Stimulated activated CD8-positive, alpha-beta memory T cell treated with anti-CD3 and anti-CD28 coated beads, Interleukin-12 subunit alpha, Interleukin-12 subunit beta, amount 100 ng/mL, for 24 hours (primary cell): ENCODE measurements around the gene OBSCN.

Experiments
- DNase-seq: peaks from one replicate; pipeline ENCODE4 v3.0.0-alpha.2; 2020; ENCODE audit errors: extremely low read depth

OBSCN gene

DNA sequence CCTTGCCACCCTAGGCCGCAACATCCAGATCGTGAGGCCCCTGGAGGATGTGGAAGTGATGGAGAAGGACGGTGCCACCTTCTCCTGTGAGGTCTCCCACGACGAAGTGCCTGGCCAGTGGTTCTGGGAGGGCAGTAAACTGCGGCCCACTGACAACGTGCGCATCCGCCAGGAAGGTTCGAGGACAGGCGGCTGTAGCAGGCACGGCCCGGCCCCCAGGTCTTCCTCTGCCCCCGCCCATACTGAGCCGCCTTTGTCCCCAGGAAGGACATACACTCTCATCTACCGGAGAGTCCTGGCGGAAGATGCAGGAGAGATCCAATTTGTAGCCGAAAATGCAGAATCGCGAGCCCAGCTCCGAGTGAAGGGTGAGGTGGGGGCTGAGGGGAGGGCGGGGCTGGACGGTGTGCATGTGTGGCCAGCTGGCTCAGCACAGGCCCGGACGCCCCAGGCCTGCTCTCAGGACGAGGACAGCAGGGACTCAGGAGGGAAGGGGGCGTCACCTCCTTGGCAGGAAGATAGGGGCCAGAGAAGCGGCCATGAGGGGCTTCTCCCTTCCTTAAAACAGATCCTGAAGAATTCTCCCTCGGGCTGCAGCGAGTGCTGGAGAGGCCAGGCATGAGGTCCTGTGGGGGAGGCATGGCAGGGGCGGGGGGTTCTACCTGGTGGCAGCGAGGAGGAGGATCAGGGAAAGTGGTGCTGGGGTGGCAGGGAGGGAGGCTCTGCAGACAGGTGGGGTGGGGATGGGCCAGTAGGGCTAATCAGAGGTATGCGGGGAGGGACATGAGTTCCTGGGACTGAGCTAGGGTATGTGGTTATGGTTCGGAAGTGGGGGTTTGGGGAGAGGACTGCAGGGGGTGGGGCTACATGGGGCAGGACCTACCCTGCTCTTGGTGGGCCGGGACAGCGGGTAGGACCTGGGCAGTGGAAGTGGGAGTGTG, 69.9 kb downstream of the OBSCN start:
- DNase-seq = no peak

DNA sequence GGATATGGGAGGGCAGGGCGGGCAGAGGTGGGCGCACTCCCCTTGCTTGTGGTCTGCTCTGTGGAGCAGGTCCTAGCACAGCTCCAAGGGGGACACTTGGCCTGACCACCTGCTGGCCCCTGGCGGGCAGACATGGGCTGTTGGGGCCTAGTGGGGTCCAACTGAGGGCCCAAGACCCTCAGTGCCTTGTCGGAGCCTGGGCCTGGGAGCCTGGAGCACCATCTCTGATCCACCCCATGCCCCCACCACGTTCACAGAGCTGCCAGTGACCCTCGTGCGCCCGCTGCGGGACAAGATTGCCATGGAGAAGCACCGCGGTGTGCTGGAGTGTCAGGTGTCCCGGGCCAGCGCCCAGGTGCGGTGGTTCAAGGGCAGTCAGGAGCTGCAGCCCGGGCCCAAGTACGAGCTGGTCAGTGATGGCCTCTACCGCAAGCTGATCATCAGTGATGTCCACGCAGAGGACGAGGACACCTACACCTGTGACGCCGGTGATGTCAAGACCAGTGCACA, 70.6 kb downstream of the OBSCN start:
- no peak for DNase-seq

DNA sequence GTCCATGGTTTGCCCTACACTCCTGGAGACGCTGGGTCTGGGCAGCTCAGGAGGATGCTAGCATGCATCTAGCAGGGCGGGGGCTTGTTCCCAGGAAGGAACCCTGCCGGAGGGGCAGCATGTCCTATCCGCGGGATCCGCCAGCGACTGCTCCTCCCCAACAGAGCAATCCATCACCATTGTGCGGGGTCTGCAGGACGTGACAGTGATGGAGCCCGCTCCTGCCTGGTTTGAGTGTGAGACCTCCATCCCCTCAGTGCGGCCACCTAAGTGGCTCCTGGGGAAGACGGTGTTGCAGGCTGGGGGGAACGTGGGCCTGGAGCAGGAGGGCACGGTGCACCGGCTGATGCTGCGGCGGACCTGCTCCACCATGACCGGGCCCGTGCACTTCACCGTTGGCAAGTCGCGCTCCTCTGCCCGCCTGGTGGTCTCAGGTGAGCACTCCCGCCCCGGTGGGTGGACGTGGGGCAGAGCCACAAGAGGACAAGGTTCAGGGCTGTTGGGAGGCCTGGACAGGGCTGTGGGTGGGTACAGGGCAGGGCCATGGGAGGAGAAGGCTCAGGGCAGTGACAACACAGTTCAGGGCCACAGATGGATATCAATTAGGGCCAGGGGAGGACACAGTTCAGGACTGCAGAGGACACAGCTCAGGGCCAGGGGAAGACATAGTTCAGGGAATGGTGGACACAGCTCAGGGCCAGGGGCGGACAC, 71.3 kb downstream of the OBSCN start:
- no peak for DNase-seq

DNA sequence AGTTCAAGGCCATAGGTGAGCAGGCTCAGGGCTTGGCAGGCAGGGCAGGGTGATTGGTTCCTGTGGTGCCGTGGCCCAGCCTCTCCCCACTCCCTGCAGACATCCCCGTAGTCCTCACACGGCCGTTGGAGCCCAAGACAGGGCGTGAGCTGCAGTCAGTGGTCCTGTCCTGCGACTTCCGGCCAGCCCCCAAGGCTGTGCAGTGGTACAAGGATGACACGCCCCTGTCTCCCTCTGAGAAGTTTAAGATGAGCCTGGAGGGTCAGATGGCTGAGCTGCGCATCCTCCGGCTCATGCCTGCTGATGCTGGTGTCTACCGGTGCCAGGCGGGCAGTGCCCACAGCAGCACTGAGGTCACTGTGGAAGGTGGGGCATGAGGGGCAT, 71.9 kb downstream of the OBSCN start:
- no peak for DNase-seq

DNA sequence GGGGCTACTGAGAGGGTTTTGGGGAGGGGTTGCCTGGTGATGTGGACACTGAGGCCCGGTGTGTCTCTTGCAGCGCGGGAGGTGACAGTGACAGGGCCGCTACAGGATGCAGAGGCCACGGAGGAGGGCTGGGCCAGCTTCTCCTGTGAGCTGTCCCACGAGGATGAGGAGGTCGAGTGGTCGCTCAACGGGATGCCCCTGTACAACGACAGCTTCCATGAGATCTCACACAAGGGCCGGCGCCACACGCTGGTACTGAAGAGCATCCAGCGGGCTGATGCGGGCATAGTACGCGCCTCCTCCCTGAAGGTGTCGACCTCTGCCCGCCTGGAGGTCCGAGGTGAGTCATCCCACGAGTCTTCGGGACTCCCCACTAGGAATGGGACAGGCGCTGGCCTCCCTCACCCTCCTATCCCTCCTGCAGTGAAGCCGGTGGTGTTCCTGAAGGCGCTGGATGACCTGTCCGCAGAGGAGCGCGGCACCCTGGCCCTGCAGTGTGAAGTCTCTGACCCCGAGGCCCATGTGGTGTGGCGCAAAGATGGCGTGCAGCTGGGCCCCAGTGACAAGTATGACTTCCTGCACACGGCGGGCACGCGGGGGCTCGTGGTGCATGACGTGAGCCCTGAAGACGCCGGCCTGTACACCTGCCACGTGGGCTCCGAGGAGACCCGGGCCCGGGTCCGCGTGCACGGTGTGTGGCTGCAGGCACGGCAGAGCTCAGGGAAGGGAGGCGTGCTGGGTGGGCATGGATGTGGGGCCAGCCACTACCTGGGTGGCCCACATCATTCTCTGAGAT, 72.5 kb downstream of the OBSCN start:
- no peak for DNase-seq

DNA sequence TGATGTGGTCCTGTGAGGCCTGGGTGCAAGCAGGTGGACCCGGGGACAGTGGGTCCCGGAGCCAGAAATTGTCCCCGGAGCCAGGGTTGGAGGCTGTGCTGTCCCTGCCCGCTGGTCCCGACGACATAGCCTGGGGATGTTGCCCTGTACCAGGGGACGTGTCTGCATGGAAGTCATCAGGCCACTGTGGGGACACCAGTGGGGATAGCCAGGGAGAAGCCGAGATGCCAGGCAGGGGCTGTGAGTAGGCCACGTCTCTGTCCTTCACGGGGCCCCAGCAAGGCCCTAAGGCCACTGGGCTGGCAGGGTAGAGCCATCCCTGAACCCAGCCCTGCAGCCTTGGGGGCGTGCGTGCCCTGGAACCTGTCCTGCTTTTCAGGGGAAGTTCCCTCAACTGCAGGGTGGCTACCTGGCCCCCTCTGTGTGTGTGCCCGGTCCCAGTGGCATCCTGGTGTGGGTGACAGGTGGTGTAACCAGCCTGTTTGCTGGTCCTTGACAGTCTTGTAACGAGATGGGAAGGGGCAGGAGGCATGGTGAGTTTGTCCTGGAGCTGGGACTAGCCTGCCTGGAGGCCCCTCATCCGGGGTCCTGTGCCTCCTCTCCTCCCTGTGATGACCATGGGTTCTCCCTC, 73.2 kb downstream of the OBSCN start:
- DNase-seq = no peak

DNA sequence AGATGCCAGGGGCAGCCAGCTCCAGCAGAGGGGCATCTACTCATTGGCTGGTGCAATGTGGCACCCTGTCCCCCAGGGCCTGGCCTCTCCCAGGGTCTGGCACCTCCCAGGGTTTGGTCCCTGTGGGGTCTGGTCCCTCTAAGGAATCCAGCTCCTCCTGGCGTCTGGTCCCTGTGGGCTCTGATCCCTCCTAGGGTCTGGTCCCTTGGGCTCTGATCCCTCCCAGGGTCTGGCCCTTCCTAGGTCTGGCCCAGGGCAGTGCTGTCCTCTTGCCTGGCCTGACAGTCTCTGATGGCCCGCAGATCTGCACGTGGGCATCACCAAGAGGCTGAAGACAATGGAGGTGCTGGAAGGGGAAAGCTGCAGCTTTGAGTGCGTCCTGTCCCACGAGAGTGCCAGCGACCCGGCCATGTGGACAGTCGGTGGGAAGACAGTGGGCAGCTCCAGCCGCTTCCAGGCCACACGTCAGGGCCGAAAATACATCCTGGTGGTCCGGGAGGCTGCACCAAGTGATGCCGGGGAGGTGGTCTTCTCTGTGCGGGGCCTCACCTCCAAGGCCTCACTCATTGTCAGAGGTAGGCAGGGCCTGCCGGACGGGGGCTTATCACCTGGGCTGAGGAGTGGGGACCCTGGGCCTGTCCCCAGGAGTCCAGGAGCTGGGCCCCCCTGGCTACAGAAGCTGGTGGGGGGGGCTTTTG, 73.9 kb downstream of the OBSCN start:
- DNase-seq = no peak

DNA sequence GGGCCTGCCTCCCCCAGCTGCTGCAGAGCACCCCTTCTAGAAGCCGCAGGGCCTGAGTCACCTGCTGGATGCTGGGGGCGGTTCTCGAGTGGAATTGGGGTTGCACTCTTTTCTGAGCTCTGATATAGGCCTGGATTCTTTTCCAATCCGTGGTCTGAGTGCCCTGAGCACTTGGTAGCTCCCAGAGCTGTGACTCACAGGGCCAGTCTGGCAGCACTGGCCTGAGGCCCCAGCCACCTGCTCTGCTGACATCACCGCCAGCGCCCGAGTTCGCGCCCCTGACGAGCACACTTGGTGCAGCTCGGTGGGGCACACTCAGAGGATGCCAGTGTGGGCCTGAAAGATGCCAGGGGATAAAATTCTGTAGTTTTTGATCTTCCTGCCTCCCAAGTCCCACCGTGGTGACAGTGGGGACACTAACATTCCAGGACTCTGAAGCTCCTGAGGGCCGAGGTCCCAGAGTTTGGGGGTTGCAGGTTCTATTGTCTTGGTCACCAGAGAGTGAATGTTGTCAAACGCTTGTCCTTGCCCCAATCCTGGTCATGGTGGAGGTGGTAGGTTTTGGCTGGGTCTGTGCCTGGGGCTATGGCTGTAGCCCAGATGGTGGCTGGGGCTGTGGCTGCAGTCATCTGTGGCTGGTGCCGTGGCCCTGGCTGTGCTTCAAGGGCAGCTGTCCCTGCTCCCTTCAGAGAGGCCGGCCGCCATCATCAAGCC, 74.6 kb downstream of the OBSCN start:
- DNase-seq = no peak

DNA sequence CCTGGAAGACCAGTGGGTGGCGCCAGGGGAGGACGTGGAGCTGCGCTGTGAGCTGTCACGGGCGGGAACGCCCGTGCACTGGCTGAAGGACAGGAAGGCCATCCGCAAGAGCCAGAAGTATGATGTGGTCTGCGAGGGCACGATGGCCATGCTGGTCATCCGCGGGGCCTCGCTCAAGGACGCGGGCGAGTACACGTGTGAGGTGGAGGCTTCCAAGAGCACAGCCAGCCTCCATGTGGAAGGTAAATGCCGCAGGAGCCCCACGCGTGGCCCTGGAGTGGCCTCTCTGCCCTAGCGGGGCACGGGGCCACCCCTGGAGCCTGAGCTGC, 75.2 kb downstream of the OBSCN start:
- no peak for DNase-seq

DNA sequence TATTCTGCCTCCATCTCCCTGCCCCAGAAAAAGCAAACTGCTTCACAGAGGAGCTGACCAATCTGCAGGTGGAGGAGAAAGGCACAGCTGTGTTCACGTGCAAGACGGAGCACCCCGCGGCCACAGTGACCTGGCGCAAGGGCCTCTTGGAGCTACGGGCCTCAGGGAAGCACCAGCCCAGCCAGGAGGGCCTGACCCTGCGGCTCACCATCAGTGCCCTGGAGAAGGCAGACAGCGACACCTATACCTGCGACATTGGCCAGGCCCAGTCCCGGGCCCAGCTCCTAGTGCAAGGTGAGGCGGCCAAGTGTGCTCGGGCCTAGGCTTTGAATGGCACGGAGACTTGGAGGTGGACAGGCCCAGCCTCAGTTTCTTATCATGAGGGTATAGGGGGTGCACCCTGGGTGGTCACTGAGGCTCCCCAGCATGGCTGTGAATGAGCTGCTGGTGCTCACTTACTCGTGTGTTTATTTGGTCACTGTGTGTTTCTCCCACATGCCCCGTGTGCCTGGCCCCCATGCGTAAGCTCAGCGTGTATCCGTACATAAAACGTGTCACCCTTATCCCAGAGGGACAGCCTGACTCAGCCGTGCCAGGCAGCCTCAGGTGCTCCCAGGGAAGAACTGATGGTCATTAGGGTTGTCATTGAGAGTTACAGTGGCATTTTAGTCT, 75.8 kb downstream of the OBSCN start:
- no peak for DNase-seq

DNA sequence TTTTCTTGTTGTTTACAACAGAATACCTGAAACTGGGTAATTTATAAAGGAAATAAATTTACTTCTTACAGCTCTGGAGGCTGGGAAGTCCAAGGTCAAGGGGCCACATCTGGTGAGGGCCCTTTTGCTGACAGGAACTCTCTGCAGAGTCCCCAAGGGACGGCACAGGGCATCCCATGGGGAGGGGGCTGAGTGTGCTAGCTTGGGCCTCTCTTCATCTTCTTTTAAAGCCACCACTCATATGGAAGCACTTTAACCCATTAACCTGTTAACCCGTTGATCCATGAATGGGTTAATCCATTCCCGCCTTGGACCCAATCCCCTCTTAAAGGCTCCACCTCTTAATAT, 76.3 kb downstream of the OBSCN start:
- no peak for DNase-seq

DNA sequence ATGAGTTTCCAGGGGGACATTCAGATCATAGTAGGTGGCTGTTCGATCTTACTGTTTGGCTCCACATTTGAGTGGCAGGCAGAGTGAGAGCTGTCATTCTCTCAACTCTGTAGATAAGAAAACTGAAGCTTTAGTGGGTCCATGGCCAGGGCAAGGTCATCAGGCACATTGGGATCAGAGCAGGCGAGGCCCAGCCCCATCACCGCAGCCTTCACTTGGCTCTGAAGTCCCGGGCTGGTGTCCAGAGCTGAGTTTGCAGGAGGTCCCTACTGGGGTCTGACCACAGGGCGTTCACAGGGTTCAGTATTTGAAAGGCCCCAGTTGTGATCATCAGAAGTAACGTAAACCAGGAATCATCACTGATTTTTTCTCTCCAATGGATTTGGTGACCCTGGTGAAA, 76.7 kb downstream of the OBSCN start:
- no peak for DNase-seq

DNA sequence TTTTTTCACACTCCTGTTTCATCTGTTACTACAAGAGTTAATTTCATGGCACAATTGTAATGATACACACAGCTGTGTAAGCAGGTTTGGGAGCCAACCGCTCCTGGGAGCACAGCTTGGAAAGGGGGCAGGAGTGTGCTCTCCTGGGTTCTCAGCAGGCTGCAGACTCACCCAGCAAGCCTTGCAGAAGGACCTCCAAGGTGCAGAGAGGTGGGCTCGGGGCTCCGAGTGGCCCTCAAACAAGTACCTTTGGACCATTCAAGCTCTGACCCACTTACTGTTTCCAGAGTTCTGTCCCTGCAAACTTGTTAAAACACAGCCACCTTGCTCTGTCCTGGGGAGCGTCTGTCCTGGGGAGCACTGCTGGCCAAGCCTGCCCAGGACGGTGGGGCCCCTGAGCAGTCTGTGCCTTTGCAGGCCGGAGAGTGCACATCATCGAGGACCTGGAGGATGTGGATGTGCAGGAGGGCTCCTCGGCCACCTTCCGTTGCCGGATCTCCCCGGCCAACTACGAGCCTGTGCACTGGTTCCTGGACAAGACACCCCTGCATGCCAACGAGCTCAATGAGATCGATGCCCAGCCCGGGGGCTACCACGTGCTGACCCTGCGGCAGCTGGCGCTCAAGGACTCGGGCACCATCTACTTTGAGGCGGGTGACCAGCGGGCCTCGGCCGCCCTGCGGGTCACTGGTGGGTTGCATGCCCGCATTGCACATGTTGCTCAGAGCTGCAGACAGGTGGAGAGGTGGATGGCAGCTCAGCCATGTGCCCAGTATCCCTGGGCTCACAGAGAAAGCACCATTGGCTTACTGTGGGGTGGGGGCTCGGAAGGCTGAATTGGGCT, 78.0 kb downstream of the OBSCN start:
- DNase-seq = no peak

DNA sequence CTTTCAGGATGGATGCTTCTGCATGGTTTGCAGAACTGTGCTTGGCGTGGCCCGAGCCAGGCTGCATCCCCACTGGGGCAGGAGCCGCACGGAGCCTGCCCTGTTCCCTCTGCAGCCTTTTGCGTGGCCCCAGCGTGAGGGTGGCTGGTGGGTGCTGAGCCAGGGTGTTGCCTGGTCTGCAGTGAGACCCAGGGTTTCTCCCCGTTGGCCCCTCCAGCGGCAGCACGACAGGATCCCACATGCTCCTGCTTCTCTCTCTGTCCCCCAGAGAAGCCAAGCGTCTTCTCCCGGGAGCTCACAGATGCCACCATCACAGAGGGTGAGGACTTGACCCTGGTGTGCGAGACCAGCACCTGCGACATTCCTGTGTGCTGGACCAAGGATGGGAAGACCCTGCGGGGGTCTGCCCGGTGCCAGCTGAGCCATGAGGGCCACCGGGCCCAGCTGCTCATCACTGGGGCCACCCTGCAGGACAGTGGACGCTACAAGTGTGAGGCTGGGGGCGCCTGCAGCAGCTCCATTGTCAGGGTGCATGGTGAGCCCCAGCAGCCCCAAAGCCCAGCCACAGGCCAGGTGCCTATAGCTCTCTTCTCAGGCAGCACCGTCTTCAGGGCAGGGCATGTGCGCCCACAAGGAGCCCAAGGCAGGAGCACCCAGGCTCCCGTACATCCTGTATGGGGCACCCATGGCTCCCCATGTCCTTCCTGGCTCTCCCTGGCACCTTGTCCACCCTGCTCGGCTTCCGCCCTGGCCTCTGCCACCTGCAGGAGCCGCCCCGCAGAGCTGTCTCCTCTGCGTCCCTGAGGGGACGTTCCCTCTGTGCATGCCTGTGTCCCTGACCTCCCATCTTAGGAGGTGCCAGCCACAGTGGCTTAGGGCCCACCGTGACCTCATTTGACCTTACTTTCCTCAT, 78.9 kb downstream of the OBSCN start:
- DNase-seq = no peak

DNA sequence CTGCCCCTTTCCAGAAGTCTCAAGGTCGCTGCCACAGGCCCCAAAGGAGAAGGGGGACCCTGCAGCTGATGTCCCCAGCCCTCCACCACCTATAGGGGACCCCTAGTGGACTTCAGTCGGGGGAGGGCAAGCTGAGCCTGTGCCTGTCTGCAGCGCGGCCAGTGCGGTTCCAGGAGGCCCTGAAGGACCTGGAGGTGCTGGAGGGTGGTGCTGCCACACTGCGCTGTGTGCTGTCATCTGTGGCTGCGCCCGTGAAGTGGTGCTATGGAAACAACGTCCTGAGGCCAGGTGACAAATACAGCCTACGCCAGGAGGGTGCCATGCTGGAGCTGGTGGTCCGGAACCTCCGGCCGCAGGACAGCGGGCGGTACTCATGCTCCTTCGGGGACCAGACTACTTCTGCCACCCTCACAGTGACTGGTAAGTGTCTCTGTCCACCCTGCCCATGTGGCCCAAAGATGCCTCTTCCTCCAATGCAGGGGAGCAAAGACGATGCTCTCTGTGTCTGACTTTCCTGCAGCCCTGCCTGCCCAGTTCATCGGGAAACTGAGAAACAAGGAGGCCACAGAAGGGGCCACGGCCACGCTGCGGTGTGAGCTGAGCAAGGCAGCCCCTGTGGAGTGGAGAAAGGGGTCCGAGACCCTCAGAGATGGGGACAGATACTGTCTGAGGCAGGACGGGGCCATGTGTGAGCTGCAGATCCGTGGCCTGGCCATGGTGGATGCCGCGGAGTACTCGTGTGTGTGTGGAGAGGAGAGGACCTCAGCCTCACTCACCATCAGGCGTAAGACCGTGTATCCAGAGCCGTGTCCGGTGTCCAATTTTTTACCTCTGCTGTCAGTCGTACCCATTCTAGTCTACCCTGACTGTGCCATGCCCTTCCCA, 79.9 kb downstream of the OBSCN start:
- DNase-seq = no peak

DNA sequence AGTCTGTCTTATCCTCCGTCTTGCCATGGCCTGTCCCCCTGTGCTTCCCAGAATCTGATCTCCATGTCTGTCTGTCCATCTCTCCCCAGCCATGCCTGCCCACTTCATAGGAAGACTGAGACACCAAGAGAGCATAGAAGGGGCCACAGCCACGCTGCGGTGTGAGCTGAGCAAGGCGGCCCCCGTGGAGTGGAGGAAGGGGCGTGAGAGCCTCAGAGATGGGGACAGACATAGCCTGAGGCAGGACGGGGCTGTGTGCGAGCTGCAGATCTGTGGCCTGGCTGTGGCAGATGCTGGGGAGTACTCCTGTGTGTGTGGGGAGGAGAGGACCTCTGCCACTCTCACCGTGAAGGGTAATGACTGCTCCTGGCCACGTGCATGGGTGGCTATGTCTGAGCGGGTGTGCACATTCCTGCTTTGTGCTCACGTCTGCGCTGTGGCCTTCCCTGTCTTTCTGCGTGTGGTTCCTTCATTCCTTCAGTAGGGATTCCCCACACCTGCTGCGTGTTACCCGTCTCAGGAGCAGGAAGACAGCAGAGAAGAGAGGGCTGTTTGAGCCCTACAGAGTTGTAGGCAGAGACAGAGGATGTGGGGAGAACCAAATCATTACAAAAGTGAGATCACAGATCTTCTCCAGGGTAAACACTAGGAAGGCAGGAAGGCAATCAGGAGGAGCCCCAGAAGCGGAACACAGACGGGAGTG, 80.8 kb downstream of the OBSCN start:
- DNase-seq = no peak
